Endothelial cell of umbilical vein (primary cell): ENCODE results near the gene PUM2. TPM values are rescaled to one million over a fixed set of nuclear protein-coding genes. Genes with fewer than 3 reads are reported as not detected.

Experiments used
- BruUV-seq: library from RNA; stranded (reverse); fragments of 400-500 nt; replicated peaks from 2 replicates; lab custom pipeline; 2021; lab: Mats Ljungman, UMichigan
- CTCF ChIA-PET: fragments of 300-600, 350-600 bp; sonication (Branson Sonifier 250); formaldehyde crosslinking; loops from one replicate; lab custom pipeline; 2021; ENCODE audit warnings: antibody characterized with exemption, inconsistent platforms; lab: Charles Lee
- POLR2A ChIA-PET: fragments of 300-600, 350-600 bp; sonication (Branson Sonifier 250); formaldehyde crosslinking; loops from one replicate; lab custom pipeline; 2021; ENCODE audit warnings: antibody characterized with exemption, inconsistent platforms; lab: Charles Lee
- DNase-seq: peaks from one replicate; pipeline ENCODE4 v3.0.0-alpha.2; 2011; ENCODE audit warnings: low read depth, low spot score
- FAIRE-seq: peaks from 2 replicates; lab custom pipeline; 2011; peaks lifted over from hg19 to GRCh38; lab: Jason Lieb, UNC
- H2AFZ ChIP-seq: 2 replicates; pipeline ENCODE4 v1.6.0; 2012; ENCODE audit warnings: low read depth, low read length, control low read depth, inconsistent platforms
- H3K27ac ChIP-seq: 2 replicates; pipeline ENCODE4 v1.5.1; 2011; ENCODE audit warnings: low read depth, mild to moderate bottlenecking, control low read depth, low read length, moderate library complexity; ENCODE audit not compliant: insufficient read depth
- H3K27me3 ChIP-seq, 2 experiments: 2 replicates each; pipeline versions ENCODE4 v1.6.0 to v1.6.1; 2011; ENCODE audit warnings: low read length in 2 of 2, mixed read lengths in 1 of 2; ENCODE audit not compliant: control insufficient read depth in 2 of 2, insufficient read depth in 2 of 2
- H3K36me3 ChIP-seq, 2 experiments: 2 replicates in 1 of 2; 3 replicates in 1 of 2; pipeline ENCODE4 v1.5.1; 2011; ENCODE audit warnings: low read length in 2 of 2, mild to moderate bottlenecking in 1 of 2, moderate library complexity in 1 of 2; ENCODE audit not compliant: control insufficient read depth in 2 of 2, insufficient read depth in 2 of 2; ENCODE audit errors: extremely low read depth in 1 of 2
- H3K4me1 ChIP-seq: 3 replicates; pipeline ENCODE4 v1.5.1; 2011; ENCODE audit warnings: mild to moderate bottlenecking, low read length; ENCODE audit not compliant: control insufficient read depth, insufficient read depth; ENCODE audit errors: extremely low read depth
- H3K4me2 ChIP-seq: 2 replicates; pipeline ENCODE4 v1.6.1; 2011; ENCODE audit warnings: low read length, control low read depth, mixed read lengths; ENCODE audit not compliant: insufficient read depth
- H3K4me3 ChIP-seq, 3 experiments: fragments of 200-600 bp in 1 of 3; sonication (generic), shearing (Covaris generic) in 1 of 3; replicated peaks in 1 of 3; 2 replicates each; pipeline ENCODE4 v1.5.1; 2011 to 2016; ENCODE audit warnings: control low read depth in 3 of 3, low read length in 3 of 3, mild to moderate bottlenecking in 2 of 3, inconsistent platforms in 1 of 3, low read depth in 1 of 3, moderate library complexity in 1 of 3; ENCODE audit not compliant: insufficient read depth in 1 of 3
- H3K79me2 ChIP-seq: 2 replicates; pipeline ENCODE4 v1.6.0; 2012; ENCODE audit warnings: low read length, inconsistent platforms; ENCODE audit not compliant: control insufficient read depth, insufficient read depth
- H3K9ac ChIP-seq: replicated peaks from 2 replicates; pipeline ENCODE3; 2011; ENCODE audit warnings: low read length, control low read depth; ENCODE audit not compliant: insufficient read depth; ENCODE audit errors: extremely low read depth
- H3K9me1 ChIP-seq: replicated peaks from 3 replicates; pipeline ENCODE4 v1.6.0; 2011; ENCODE audit warnings: mild to moderate bottlenecking, low read length; ENCODE audit not compliant: control insufficient read depth, insufficient read depth; ENCODE audit errors: extremely low read depth
- H3K9me3 ChIP-seq: replicated peaks from 2 replicates; pipeline ENCODE4 v1.5.1; 2012; ENCODE audit warnings: low read length, inconsistent platforms; ENCODE audit not compliant: control insufficient read depth, insufficient read depth
- H4K20me1 ChIP-seq: replicated peaks from 2 replicates; pipeline ENCODE3; 2011; ENCODE audit warnings: mild to moderate bottlenecking, low read length; ENCODE audit not compliant: control insufficient read depth, insufficient read depth; ENCODE audit errors: extremely low read depth
- EZH2 ChIP-seq: IDR thresholded peaks from 2 replicates; pipeline ENCODE4 v1.6.1; 2012; ENCODE audit warnings: borderline replicate concordance, low read depth, mild to moderate bottlenecking, moderate library complexity, low read length, inconsistent platforms; ENCODE audit not compliant: severe bottlenecking
- FOS ChIP-seq: IDR thresholded peaks from 2 replicates; pipeline ENCODE4 v1.6.1; 2011; ENCODE audit warnings: mild to moderate bottlenecking, low read length, moderate library complexity, borderline replicate concordance; ENCODE audit not compliant: insufficient read depth
- GATA2 ChIP-seq: IDR thresholded peaks from 2 replicates; pipeline ENCODE4 v1.7.0; 2011; ENCODE audit warnings: low read depth, mild to moderate bottlenecking, moderate library complexity, mixed read lengths, low read length; ENCODE audit not compliant: insufficient read length, insufficient read depth
- JUN ChIP-seq: IDR thresholded peaks from 2 replicates; pipeline ENCODE4 v1.6.1; 2011; ENCODE audit warnings: borderline replicate concordance, low read depth; ENCODE audit not compliant: insufficient read length, insufficient read depth
- MYC ChIP-seq: IDR thresholded peaks from one replicate; pipeline ENCODE4 v1.6.1; 2011; ENCODE audit warnings: mild to moderate bottlenecking, low read depth, low read length
- POLR2A ChIP-seq: IDR thresholded peaks from 2 replicates; pipeline ENCODE4 v1.6.1; 2012; ENCODE audit warnings: low read depth, mild to moderate bottlenecking, control low read depth, low read length
- POLR2AphosphoS5 ChIP-seq: IDR thresholded peaks from 2 replicates; pipeline ENCODE4 v1.6.1; 2012; ENCODE audit warnings: low read depth, mild to moderate bottlenecking, control low read depth, low read length, moderate library complexity; ENCODE audit not compliant: insufficient read depth
- dilution Hi-C: fragments of 300-500 bp; cut with MboI; formaldehyde crosslinking; loops from one replicate; pipeline ENCODE4 v1.15.0; 2019; ENCODE audit warnings: low sequenced_read_pairs; ENCODE audit not compliant: extremely low pct_ligation_motif_present
- intact Hi-C: fragments of 100-400 bp; cut with micrococcal nuclease; formaldehyde crosslinking; loops from one replicate; pipeline ENCODE4 v1.10.0; 2022
- polyA plus RNA-seq, 4 experiments: library from polyadenylated mRNA; depleted of rRNA in 3 of 4; stranded (reverse) in 3 of 4; unstranded in 1 of 4; fragments of >200 nt; gene quantifications; 2 replicates each; pipeline versions ENCODE4 v1.2.1 to v1.2.3, GENCODE V29; 2011 to 2012; ENCODE audit warnings: missing spikeins in 1 of 4
- total RNA-seq: library from RNA; stranded (reverse); gene quantifications from 2 replicates; pipeline ENCODE4 v1.2.3, GENCODE V29; 2021
- TF ChIP-seq, protein P1 (sequence below): IDR thresholded peaks from 2 replicates; pipeline ENCODE4 v1.6.1; 2011; ENCODE audit not compliant: insufficient read depth, insufficient read length
- TF ChIP-seq, protein P2 (sequence below), 2 donors: IDR thresholded peaks; 1 replicate in 1 of 2; 2 replicates in 1 of 2; pipeline ENCODE4 v1.5.1; 2011; ENCODE audit warnings: low read length in 2 of 2, mild to moderate bottlenecking in 2 of 2, moderate library complexity in 2 of 2, control low read depth in 1 of 2, inconsistent platforms in 1 of 2, low read depth in 1 of 2; ENCODE audit not compliant: insufficient read depth in 1 of 2; ENCODE audit errors: extremely low read depth in 1 of 2

The PUM2 gene
- total and polyA plus RNA-seq, 2 donors (not counting 3 experiments of a cell fraction or from before 2014, with no cell fraction given), result 32.9 to 83.7 TPM

DNA sequence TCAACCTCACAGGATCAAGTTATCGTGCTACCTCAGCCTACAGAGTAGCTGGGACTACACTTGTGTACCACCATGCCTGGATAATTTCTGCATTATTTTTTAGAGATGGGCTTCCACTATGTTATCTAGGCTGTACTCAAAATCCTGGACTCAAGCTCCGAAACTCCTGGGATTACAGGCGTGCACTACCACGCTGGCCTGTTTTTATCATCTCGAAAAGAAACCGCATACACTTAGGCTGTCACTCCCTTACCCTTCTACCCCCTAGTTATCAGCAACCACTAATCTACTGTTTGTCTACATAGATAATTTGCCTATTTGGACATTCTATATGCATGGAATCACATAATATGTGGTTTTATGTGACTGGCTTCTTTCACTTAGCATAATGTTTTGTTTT lies 8.5 kb upstream of the PUM2 start:
- H3K79me2 ChIP-seq, result no peaks in the 10 kb centered on the region
- no peaks in the 10 kb centered on the region for H3K9me1 ChIP-seq
- H3K9me3 ChIP-seq, result no peaks in the 10 kb centered on the region
- H3K27me3 ChIP-seq, result no peaks in the 10 kb centered on the region
- intact Hi-C loops, result no loop called here
- H3K4me2 ChIP-seq, result no peak overlapping the region
- no peak for TF ChIP-seq MYC
- H3K4me3 ChIP-seq, result no peak overlapping the region
- dilution Hi-C loops, result no loop called here
- no peak for FAIRE-seq
- H2AFZ ChIP-seq, result no peak overlapping the region
- no peak overlapping the region for H3K9ac ChIP-seq
- no peaks in the 10 kb centered on the region for H3K4me1 ChIP-seq
- no TSS peak for BruUV-seq
- H3K36me3 ChIP-seq, result no peaks in the 10 kb centered on the region
- CTCF ChIA-PET, result interaction anchor here (2.1 kb wide), 1 partner anchor 20 kb away, joined by 7 read pairs; no protein-coding TSS in a partner anchor
- DNase-seq, result no peak
- H3K27ac ChIP-seq, result no peak overlapping the region
- POLR2A ChIA-PET, result no interaction called here
- no peaks in the 10 kb centered on the region for H4K20me1 ChIP-seq

- ChIA-PET POLR2A (no interaction called here), CTCF (no interaction called here)
- DNase-seq (no peak), FAIRE-seq (no peak)
- no TSS peak for BruUV-seq
- Histone ChIP-seq H3K27me3 (no peaks in the 10 kb centered on the region), H3K4me1 (no peaks in the 10 kb centered on the region), H3K4me3 (no peak overlapping the region), H4K20me1 (no peaks in the 10 kb centered on the region), H3K79me2 (no peaks in the 10 kb centered on the region), H2AFZ (no peak overlapping the region), H3K9ac (no peak overlapping the region), H3K9me3 (no peaks in the 10 kb centered on the region), H3K4me2 (no peak overlapping the region), H3K27ac (no peak overlapping the region), H3K9me1 (no peaks in the 10 kb centered on the region), H3K36me3 (no peaks in the 10 kb centered on the region)
- intact Hi-C loops, result no loop called here
- dilution Hi-C loops, result no loop called here
- no peak for TF ChIP-seq POLR2AphosphoS5
- TF ChIP-seq GATA2, result no peak
- no peak for TF ChIP-seq POLR2A
- no peak for TF ChIP-seq EZH2
- no peak for TF ChIP-seq FOS
- TF ChIP-seq, protein P1, sequence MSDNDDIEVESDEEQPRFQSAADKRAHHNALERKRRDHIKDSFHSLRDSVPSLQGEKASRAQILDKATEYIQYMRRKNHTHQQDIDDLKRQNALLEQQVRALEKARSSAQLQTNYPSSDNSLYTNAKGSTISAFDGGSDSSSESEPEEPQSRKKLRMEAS, result no peak
- no peak for TF ChIP-seq JUN
- TF ChIP-seq, protein P2, sequence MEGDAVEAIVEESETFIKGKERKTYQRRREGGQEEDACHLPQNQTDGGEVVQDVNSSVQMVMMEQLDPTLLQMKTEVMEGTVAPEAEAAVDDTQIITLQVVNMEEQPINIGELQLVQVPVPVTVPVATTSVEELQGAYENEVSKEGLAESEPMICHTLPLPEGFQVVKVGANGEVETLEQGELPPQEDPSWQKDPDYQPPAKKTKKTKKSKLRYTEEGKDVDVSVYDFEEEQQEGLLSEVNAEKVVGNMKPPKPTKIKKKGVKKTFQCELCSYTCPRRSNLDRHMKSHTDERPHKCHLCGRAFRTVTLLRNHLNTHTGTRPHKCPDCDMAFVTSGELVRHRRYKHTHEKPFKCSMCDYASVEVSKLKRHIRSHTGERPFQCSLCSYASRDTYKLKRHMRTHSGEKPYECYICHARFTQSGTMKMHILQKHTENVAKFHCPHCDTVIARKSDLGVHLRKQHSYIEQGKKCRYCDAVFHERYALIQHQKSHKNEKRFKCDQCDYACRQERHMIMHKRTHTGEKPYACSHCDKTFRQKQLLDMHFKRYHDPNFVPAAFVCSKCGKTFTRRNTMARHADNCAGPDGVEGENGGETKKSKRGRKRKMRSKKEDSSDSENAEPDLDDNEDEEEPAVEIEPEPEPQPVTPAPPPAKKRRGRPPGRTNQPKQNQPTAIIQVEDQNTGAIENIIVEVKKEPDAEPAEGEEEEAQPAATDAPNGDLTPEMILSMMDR (IDR thresholded peaks at IDR 0.05; ENCODE audit: extremely low read depth in 1 of 2, insufficient read depth in 1 of 2, low read depth in 1 of 2, low read length in 2 of 2), result no peak
- TF ChIP-seq MYC, result no peak
Measured at GRCh38 chr2:20357638-20358389, 7.2 kb upstream of the PUM2 start.
